NB4 (cell line): ENCODE results near the gene SHCBP1.

Experiments
- DNase-seq: peaks from one replicate; pipeline ENCODE4 v3.0.0; 2010; ENCODE audit warnings: low read depth
- H3K4me3 ChIP-seq: one replicate; pipeline ENCODE4 v1.5.1; 2011; ENCODE audit warnings: mild to moderate bottlenecking, low read depth, low read length, moderate library complexity
- CTCF ChIP-seq: IDR thresholded peaks from one replicate; pipeline ENCODE4 v1.5.1; 2012; ENCODE audit warnings: low read depth, low read length
- MYC ChIP-seq: IDR thresholded peaks from 2 replicates; pipeline ENCODE4 v1.6.1; 2011; ENCODE audit warnings: low read depth, low read length
- POLR2A ChIP-seq: IDR thresholded peaks from 2 replicates; pipeline ENCODE4 v1.6.1; 2011; ENCODE audit warnings: mild to moderate bottlenecking; ENCODE audit not compliant: insufficient read length; ENCODE audit errors: extremely low read depth
- TF ChIP-seq, protein P1 (sequence below): IDR thresholded peaks from 2 replicates; pipeline ENCODE4 v1.6.1; 2011; ENCODE audit warnings: low read depth, low read length

Gene SHCBP1, protein sequence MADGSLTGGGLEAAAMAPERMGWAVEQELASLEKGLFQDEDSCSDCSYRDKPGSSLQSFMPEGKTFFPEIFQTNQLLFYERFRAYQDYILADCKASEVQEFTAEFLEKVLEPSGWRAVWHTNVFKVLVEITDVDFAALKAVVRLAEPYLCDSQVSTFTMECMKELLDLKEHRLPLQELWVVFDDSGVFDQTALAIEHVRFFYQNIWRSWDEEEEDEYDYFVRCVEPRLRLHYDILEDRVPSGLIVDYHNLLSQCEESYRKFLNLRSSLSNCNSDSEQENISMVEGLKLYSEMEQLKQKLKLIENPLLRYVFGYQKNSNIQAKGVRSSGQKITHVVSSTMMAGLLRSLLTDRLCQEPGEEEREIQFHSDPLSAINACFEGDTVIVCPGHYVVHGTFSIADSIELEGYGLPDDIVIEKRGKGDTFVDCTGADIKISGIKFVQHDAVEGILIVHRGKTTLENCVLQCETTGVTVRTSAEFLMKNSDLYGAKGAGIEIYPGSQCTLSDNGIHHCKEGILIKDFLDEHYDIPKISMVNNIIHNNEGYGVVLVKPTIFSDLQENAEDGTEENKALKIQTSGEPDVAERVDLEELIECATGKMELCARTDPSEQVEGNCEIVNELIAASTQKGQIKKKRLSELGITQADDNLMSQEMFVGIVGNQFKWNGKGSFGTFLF

GRCh38 chr16:46621006-46621933 lies at the start of gene SHCBP1:
Gene SHCBP1 (minus strand): TSS chr16:46621379. CDS start chr16:46621359, 20 bp downstream.
- TF ChIP-seq POLR2A (peak; percentile 76), CTCF (no peak), MYC (no peak)
- TF ChIP-seq, protein P1, sequence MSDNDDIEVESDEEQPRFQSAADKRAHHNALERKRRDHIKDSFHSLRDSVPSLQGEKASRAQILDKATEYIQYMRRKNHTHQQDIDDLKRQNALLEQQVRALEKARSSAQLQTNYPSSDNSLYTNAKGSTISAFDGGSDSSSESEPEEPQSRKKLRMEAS, result peak; percentile 52; the same call in 1 of the 2 replicates
- peak; percentile 94 for DNase-seq
- H3K4me3 ChIP-seq, result peak within 1 kb of the TSS; percentile 95

DNA sequence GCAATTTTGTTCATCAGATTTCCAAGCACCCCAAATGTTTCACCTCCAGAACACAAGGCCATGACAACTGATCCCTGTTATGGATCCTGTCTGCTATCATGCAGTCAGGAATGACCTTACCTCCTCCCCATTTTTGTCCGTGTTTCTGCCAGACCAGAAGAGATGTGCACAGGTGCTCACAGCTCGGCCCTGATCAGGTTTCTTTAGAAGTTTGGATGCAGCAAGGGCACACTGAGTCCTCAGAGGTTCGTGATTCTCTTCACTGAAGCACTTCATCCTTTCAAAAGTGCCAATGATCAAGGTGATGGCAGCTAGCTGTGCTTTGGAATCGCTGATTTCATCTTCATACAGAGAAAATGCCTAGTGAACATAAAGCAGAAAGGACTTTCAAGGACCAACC lies 40.9 kb upstream of the SHCBP1 start:
- TF ChIP-seq, protein P1, result no peak
- TF ChIP-seq POLR2A (no peak), MYC (no peak)
- DNase-seq, result no peak
- H3K4me3 ChIP-seq, result no peak overlapping the region

GRCh38 chr16:46658925-46659324 lies 37.7 kb upstream of the SHCBP1 start:
- peak; percentile 99 for DNase-seq
- no peak overlapping the region for H3K4me3 ChIP-seq
- TF ChIP-seq CTCF (peak; percentile 19), POLR2A (no peak), MYC (0 out of 2 replicates have a peak, but pooled peaks have one; percentile 44)
- TF ChIP-seq, protein P1, result peak; percentile 60

DNA sequence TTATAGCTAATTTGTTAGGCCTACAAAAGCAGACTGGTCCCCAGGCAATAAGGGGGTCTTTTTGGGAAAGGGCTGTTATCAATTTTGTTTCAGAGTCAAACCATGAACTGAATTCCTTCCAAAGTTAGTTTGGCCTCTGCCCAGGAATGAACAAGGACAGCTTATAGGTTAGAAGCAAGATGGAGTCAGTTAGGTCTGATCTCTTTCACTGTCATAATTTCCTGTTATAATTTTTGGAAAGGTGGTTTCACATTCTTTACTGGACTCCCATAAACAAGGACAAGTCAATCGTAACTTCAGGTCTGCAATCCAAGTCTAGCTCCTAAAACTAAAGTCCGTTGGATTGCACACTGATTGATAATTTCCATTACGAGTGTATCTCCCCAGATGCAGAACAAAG lies 30.1 kb upstream of the SHCBP1 start:
- H3K4me3 ChIP-seq, result no peak overlapping the region
- no peak for DNase-seq
- TF ChIP-seq POLR2A (no peak), CTCF (no peak)

DNA sequence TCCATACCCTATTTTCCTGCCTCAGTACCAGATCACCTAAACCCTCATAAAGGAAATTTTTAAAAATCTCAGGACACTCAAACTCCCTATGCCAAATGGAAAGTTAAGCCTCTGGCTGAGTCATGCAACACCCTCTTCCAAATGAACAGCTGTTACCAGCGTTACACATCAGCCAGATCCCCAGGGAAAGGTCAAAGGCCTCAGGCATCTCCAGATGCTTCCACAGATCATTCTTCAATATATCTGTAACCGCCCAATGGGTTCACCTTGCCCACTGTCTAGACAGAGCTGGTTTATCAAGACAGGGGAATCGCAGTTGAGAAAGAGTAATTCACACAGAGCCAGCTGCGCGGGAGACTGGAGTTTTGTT lies 29.1 kb upstream of the SHCBP1 start:
- no peak for DNase-seq
- no peak for TF ChIP-seq CTCF
- no peak for TF ChIP-seq MYC
- TF ChIP-seq POLR2A, result no peak
- H3K4me3 ChIP-seq, result no peak overlapping the region
